Activated naive CD4-positive, alpha-beta T cell treated with anti-CD3 and anti-CD28 coated beads, Interleukin-2, amount 10 ng/mL, durations not matched to agents 7 days and 5 days (primary cell): ENCODE results near the gene EXD3.

Source experiments
- CTCF ChIA-PET: fragments of 350-600 bp; sonication (Branson Sonifier 250); formaldehyde crosslinking; loops from one replicate; lab custom pipeline; 2021; ENCODE audit warnings: antibody characterized with exemption; lab: Charles Lee
- DNase-seq: peaks from one replicate; pipeline ENCODE4 v3.0.0-alpha.2; 2020
- H3K27ac Mint-ChIP-seq: one replicate; pipeline ENCODE4 v1.8.0; 2021; ENCODE audit warnings: mild to moderate bottlenecking, moderate library complexity, mixed read lengths
- H3K27me3 Mint-ChIP-seq: one replicate; pipeline ENCODE4 v1.8.0; 2021; ENCODE audit warnings: mild to moderate bottlenecking, mixed read lengths
- H3K36me3 Mint-ChIP-seq: one replicate; pipeline ENCODE4 v1.8.0; 2021; ENCODE audit warnings: mixed read lengths
- H3K4me1 Mint-ChIP-seq: one replicate; pipeline ENCODE4 v1.8.0; 2021; ENCODE audit warnings: mixed read lengths
- H3K4me3 Mint-ChIP-seq: one replicate; pipeline ENCODE4 v1.8.0; 2021; ENCODE audit warnings: mild to moderate bottlenecking, moderate library complexity, mixed read lengths
- H3K9me3 Mint-ChIP-seq: one replicate; pipeline ENCODE4 v1.8.0; 2021; ENCODE audit warnings: mixed read lengths

The EXD3 gene

GRCh38 chr9:137366445-137366810, 56.5 kb downstream of the EXD3 start:
- H3K4me1 Mint-ChIP-seq = no peaks in the 10 kb centered on the region
- H3K27ac Mint-ChIP-seq = no peak overlapping the region
- peaks cover 13% of the 10 kb centered on the region for H3K9me3 Mint-ChIP-seq
- H3K36me3 Mint-ChIP-seq = peaks cover 2% of the 10 kb centered on the region
- no peak for DNase-seq
- H3K27me3 Mint-ChIP-seq = peaks cover 5% of the 10 kb centered on the region
- CTCF ChIA-PET = no interaction called here
- H3K4me3 Mint-ChIP-seq = no peak overlapping the region

DNA sequence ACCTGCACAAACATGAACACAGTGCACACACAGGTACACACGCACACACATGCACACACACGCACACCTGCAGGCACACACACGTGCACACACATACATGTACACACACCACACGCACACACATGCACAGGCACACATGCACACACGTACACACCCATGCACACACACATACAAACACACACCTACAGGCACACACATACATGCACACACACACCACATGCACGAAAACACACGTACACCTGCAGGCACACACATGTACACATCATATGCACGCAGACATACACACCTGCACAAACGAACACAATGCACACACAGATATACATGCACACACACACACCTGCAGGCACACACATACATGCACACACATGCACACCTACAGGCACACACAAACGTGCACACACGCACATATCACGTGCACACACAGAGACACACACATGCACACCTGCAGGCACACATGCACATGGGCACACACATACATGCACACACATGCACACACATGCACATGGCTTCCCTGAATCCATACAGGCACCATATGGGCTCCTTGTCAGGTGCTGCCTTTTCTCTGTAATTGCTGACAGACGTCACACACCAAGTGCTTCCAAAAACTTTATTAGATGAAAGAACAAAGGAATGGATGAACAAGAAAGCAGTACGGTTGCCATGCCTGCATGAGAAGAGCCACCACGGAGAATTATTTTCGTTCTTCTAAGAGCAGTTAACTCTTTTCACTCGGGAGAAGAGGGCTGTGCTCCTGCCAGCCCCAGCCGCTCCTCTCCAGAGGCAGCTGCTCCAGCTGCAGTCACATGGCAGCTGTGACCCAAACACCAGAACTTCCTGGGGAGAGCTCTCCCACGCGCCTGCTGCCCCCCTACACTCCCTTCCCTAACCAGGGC, 57.2 kb downstream of the EXD3 start:
- CTCF ChIA-PET = no interaction called here
- H3K4me1 Mint-ChIP-seq = no peaks in the 10 kb centered on the region
- peak; percentile 10 for DNase-seq
- peaks cover 5% of the 10 kb centered on the region for H3K27me3 Mint-ChIP-seq
- H3K36me3 Mint-ChIP-seq = peaks cover 2% of the 10 kb centered on the region
- peaks cover 13% of the 10 kb centered on the region for H3K9me3 Mint-ChIP-seq
- H3K27ac Mint-ChIP-seq = no peak overlapping the region
- no peak overlapping the region for H3K4me3 Mint-ChIP-seq

- H3K9me3 Mint-ChIP-seq = peaks cover 13% of the 10 kb centered on the region
These were observed 57.9 kb downstream of the EXD3 start for GRCh38 chr9:137365056-137365455.

GRCh38 chr9:137359850-137360249, 63.1 kb downstream of the EXD3 start:
- Mint-ChIP-seq H3K36me3 (peaks cover 8% of the 10 kb centered on the region), H3K27ac (no peak overlapping the region), H3K4me3 (no peak overlapping the region), H3K4me1 (no peaks in the 10 kb centered on the region), H3K27me3 (peaks cover 5% of the 10 kb centered on the region), H3K9me3 (peaks cover 25% of the 10 kb centered on the region)
- DNase-seq = no peak
- CTCF ChIA-PET = no interaction called here

More at GRCh38 chr9:137365056-137365455, 57.9 kb downstream of the EXD3 start:
- H3K27ac Mint-ChIP-seq = no peak overlapping the region
- H3K4me1 Mint-ChIP-seq = no peaks in the 10 kb centered on the region
- CTCF ChIA-PET = no interaction called here
- DNase-seq = peak; percentile 2
- H3K4me3 Mint-ChIP-seq = no peak overlapping the region
- H3K27me3 Mint-ChIP-seq = peaks cover 5% of the 10 kb centered on the region
- H3K36me3 Mint-ChIP-seq = peaks cover 2% of the 10 kb centered on the region

GRCh38 chr9:137358126-137358525, 64.8 kb downstream of the EXD3 start:
- no peak overlapping the region for H3K27ac Mint-ChIP-seq
- peaks cover 8% of the 10 kb centered on the region for H3K36me3 Mint-ChIP-seq
- no peaks in the 10 kb centered on the region for H3K4me1 Mint-ChIP-seq
- no peak for DNase-seq
- H3K9me3 Mint-ChIP-seq = peaks cover 23% of the 10 kb centered on the region
- H3K27me3 Mint-ChIP-seq = peaks cover 5% of the 10 kb centered on the region
- no peak overlapping the region for H3K4me3 Mint-ChIP-seq
- CTCF ChIA-PET = no interaction called here

DNA sequence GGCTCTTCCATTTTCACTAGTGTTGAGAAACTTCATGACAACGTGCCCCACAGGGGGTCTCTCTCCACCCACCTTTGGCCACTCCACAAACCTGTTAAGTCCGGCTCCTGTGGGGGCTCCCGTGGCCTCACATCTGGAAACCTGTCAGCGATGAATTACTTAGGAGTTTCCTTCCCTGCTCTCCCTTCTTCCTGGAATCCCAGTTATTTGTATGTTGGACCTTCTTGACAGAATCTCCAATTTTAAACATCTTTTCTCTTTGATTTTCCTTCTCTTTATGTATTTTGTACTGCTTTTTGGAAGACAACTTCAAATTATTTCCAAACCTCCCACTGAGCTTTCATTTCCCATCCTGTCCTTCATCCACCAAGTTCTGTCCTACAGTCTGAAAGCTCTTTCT, 65.8 kb downstream of the EXD3 start:
- no peak overlapping the region for H3K4me3 Mint-ChIP-seq
- CTCF ChIA-PET = no interaction called here
- no peak overlapping the region for H3K27ac Mint-ChIP-seq
- no peaks in the 10 kb centered on the region for H3K27me3 Mint-ChIP-seq
- peaks cover 8% of the 10 kb centered on the region for H3K36me3 Mint-ChIP-seq
- no peak for DNase-seq
- H3K4me1 Mint-ChIP-seq = no peaks in the 10 kb centered on the region
- peaks cover 23% of the 10 kb centered on the region for H3K9me3 Mint-ChIP-seq

DNA sequence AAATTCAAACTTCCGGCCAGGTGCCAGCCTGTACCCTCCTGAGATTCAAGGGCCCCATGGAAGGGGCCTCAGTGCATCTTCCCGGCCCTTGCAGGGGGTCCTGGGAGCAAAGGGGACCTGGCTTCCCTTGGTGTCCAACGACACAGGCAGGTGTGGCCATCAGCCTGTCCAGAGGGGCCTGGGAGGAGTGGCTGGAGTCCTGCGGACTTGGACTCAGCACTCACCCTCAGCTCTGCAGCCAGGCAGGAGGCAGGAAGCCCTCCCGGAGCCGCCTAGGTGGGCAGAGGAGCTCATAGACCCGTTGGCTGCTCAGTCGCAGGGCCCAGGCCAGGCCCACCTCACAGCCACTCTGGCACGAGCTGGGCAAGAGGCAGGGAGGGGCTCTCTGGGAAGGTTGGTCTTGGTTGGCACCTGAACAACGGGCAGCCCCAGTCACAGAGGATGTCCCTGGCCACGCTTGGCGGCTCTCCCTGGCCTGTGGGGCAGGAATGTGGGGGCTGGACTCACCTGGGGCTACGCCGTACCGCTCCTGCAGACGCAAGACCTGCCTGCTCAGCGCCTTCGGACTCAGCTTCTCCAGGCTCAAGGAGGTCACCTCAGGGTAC, 67.1 kb downstream of the EXD3 start:
- H3K27me3 Mint-ChIP-seq = no peaks in the 10 kb centered on the region
- CTCF ChIA-PET = no interaction called here
- no peak overlapping the region for H3K4me3 Mint-ChIP-seq
- no peak for DNase-seq
- H3K36me3 Mint-ChIP-seq = peaks cover 8% of the 10 kb centered on the region
- H3K9me3 Mint-ChIP-seq = peaks cover 18% of the 10 kb centered on the region
- H3K4me1 Mint-ChIP-seq = no peaks in the 10 kb centered on the region
- H3K27ac Mint-ChIP-seq = no peak overlapping the region

DNA sequence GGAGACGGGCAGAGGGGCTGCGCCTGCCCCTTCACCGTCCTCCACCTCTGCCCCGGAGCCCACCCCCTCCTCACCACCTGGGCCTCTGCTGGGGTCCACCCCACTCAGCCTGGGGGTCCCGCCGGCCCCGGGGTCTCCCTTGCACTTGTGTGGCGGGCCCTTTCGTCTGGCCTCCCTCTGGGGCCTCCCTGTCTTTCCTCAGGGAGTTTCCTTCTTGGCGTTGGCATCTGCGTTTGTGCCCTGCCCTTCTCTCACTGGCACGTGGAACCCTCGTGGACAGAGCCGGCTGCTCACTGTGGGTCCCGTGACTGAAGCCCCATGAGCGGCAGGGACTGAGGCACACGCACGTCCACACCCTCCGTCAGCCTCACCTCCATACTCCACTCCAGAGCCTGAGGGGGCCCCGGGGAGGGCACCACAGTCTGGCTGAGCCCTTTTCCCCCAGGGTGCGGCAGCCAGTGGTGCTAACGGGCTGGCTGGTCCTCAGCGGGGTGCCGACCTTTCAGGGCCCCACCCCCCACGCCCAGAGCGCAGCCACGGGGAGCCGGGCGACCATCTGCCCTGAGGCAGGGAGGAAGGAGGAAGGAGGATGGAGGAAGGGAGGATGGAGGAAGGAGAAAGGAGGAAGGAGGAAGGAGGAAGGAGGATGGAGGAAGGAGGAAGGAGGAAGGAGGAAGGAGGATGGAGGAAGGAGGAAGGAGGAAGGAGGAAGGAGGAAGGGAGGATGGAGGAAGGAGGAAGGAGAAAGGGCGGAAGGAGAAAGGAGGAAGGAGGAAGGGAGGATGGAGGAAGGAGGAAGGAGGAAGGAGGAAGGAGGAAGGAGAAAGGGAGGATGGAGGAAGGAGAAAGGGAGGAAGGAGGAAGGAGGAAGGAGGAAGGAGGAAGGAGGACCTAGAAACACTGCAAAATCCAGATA, 67.9 kb downstream of the EXD3 start:
- Mint-ChIP-seq H3K4me1 (no peaks in the 10 kb centered on the region), H3K36me3 (peaks cover 8% of the 10 kb centered on the region), H3K27me3 (no peaks in the 10 kb centered on the region), H3K9me3 (peaks cover 18% of the 10 kb centered on the region), H3K4me3 (no peak overlapping the region), H3K27ac (no peak overlapping the region)
- CTCF ChIA-PET = no interaction called here
- no peak for DNase-seq

DNA sequence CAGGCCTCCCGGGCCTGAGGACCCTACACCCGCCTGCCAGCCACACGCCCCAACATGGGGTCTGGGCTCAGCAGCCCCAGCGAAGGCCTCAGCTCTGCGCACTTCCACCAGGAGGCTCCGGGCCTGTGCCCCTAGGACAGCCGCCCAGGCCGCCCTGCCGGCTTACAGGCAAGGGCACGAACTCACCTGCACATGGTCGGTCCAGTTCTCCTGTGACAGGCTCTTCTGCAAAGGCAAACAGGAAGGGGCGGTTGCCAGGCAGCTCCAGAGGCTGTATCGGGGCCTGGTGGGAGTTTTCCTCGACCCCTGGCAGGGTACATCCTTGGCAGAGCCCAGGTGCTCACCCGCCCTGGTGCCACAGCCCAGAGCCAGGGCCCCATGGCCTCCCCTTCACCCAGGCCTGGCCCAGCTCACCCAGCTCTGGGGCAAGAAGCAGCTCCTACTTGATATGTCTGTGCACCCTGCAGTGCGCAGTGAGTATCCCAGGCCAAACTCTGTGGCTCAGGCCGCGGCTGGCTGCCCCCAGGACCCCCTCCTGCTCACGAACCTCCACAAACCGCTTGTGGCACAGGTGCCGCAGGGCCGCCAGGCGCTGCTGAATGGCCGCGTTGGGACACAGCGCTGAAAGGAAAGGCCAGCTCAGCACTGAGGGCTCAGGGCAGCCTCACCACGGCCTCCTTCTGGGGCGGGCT, 68.7 kb downstream of the EXD3 start:
- no peak for DNase-seq
- CTCF ChIA-PET = no interaction called here
- Mint-ChIP-seq H3K27me3 (no peaks in the 10 kb centered on the region), H3K9me3 (peaks cover 18% of the 10 kb centered on the region), H3K4me3 (no peak overlapping the region), H3K36me3 (peaks cover 8% of the 10 kb centered on the region), H3K4me1 (no peaks in the 10 kb centered on the region), H3K27ac (no peak overlapping the region)

- no peak overlapping the region for H3K4me3 Mint-ChIP-seq
- peaks cover 8% of the 10 kb centered on the region for H3K36me3 Mint-ChIP-seq
- CTCF ChIA-PET = no interaction called here
- DNase-seq = no peak
- H3K4me1 Mint-ChIP-seq = no peaks in the 10 kb centered on the region
- no peaks in the 10 kb centered on the region for H3K27me3 Mint-ChIP-seq
- H3K9me3 Mint-ChIP-seq = peaks cover 18% of the 10 kb centered on the region
- no peak overlapping the region for H3K27ac Mint-ChIP-seq
These were observed 69.5 kb downstream of the EXD3 start for GRCh38 chr9:137353223-137354152.

DNA sequence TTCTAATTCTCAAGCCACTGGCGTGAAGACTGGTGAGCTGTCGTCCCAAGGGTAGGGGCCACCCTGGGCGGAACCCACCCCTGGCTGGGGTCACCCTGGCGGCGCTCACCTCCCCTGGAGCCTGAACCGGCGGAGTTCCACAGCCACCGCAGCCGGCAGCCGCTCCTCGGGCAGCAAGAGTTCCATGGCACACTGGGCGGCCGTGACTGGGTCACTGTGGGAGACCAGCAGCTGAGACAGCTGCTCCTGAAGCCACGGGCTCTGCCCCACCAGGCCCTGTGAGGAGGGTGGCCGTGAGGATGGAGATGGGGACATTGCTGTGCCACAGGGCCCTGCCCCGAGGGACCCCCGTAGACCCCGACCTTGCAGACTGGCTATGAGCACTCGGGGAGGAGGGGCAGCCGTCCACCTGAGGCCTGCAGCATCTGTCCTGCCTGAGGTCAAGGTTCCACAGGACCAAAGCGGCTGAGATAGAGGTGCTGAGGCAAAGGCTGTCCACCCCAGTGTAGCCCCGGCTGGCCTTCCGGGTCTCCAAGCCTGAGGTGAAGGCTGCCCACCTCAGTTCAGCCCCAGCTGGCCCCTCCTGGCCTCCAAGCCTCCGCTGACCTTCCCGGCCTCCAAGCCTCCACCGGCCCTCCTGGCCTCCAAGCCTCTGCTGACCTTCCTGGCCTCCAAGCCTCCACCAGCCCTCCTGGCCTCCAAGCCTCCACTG, 70.3 kb downstream of the EXD3 start:
- H3K27ac Mint-ChIP-seq = no peak overlapping the region
- H3K9me3 Mint-ChIP-seq = peaks cover 14% of the 10 kb centered on the region
- DNase-seq = no peak
- no peaks in the 10 kb centered on the region for H3K4me1 Mint-ChIP-seq
- CTCF ChIA-PET = no interaction called here
- H3K27me3 Mint-ChIP-seq = no peaks in the 10 kb centered on the region
- H3K36me3 Mint-ChIP-seq = peaks cover 8% of the 10 kb centered on the region
- H3K4me3 Mint-ChIP-seq = no peak overlapping the region

DNA sequence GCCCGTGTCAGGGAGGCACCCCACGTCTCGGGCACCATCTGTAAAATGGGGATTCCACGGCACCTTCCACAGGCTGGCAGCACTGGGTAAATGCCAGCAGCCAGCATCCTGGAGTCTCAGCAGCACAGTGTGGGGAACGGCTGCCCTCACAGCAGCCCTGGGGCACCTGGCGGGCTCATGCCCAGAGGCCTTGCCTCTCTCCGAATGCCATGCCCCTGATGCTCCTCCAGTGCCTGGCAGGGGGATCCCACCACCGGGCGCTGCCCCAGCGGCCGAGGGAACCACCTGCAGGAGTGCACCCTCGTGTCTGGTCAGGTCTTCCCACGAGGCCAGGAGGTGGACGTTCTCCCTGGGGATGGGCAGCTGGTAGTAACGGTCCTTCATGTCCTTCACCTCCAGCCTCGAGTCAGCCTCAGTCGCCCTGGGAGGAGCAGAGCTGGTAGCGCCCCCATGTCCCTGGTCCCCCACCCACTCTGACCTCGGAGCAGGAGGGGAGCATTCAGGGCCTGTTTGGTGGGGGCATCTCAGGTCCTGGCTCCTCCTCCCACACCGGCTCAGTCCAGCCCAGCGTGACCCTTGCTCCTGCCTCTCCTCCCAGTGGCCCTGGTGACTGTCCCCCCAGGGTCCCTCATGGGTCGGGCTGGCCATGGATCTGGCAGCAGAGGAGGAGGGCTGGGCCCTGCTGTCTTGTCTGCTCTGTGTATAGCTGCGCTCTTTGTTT, 71.0 kb downstream of the EXD3 start:
- Mint-ChIP-seq H3K4me1 (no peaks in the 10 kb centered on the region), H3K27ac (no peak overlapping the region)

More for the DNA sequence above, 71.0 kb downstream of the EXD3 start:
- no peak overlapping the region for H3K4me3 Mint-ChIP-seq
- CTCF ChIA-PET = interaction anchor here (0.6 kb wide), 1 partner anchor 60 kb away, joined by 4 read pairs; no protein-coding TSS in a partner anchor
- peaks cover 8% of the 10 kb centered on the region for H3K9me3 Mint-ChIP-seq
- no peaks in the 10 kb centered on the region for H3K27me3 Mint-ChIP-seq
- H3K36me3 Mint-ChIP-seq = peaks cover 3% of the 10 kb centered on the region
- DNase-seq = no peak
